ENCODE results near the gene CA5A. TPM values are rescaled to one million over a fixed set of nuclear protein-coding genes. Genes with fewer than 3 reads are reported as not detected.

The CA5A gene
- total RNA-seq, 1 experiment from 2014 or later: not detected

- DNase-seq (ENCODE audit: low spot score): peak; percentile 46
Measured at GRCh38 chr16:87850009-87851006, 86.0 kb downstream of the CA5A start.

DNA sequence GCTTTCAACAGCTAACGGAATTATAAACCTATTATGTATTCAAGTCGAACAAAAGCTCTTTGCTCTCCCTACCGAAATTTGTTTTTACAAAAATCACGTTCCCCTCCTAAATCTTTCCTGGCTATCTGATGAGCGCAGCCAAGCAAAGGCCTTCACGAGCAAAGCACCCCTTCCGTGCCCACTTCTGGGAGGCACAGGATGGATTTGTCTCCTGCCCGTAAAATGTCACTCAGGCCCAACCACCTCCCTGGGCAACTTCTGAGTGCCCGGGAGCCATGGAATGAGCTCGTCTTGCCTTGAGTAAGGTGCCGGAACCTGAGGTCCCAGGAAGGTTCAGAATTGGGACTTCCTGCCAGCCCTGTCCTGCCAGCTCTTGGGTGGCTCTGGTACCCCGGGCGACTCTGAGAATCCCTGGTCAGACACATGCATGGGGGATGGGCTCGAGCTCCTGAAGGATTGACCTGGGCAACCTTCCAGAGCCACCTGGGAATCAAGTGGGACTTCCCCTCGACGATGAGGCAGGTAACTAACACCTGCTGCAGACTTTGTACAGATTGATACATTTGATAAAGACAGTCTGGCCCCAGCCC, 86.8 kb downstream of the CA5A start:
- DNase-seq (ENCODE audit: low spot score): no peak

DNA sequence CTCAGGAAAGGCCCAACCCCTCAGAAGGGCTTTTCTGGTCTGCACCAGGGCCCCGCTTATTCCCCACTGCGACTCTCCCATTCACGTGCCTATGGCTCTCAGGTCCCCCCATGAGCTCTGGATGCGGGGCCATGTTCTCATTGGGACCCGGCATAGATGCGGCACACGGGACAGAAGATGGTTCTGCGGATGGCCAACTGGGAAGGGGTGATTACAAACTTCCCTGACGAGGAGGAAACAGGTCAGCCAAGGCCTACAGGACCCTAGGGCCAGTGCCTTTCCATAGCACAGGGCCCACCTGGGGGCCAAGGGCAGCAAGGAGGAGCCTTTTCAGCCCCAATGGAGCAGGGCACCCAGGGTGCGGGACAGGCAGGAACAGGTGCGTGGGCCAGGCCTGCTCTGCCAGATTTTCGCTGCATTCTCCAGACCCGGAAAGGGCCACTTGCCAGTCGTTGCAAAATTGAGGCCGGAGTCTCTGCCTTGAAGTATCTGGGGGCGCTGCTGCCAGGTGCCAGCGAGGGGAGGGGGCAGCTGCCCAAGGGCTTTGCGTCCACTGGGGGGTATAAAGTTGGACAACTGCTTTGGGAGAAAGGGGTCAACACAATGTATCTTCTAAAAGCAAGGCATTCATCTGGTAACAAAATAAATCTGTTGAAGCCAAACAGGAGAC, 87.5 kb downstream of the CA5A start:
- DNase-seq (ENCODE audit: low spot score): no peak

- no peak for DNase-seq (ENCODE audit: low spot score)
Measured at GRCh38 chr16:87847785-87848675, 88.3 kb downstream of the CA5A start.

DNA sequence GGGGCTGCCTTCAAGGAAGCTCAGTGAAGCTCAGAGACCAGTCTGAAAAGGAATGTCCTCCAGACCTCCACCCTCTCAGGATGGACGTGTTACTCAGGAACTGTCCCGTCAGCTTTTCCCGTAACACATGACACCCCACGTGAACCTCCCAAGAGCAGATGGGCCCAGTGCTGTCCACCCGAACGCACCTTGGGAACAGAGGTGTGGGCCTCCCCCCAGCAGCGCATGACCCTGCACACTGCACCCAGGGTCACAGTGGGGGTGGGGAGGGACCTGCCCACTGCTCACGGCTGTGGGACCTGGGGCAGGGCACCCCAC, 88.9 kb downstream of the CA5A start:
- no peak for DNase-seq (ENCODE audit: low spot score)

- DNase-seq (ENCODE audit: low spot score): no peak
Measured at GRCh38 chr16:87846705-87847466, 89.4 kb downstream of the CA5A start.

- DNase-seq (ENCODE audit: low spot score): no peak
Measured at GRCh38 chr16:87845807-87846619, 90.3 kb downstream of the CA5A start.

- DNase-seq (ENCODE audit: low spot score): no peak
Measured at GRCh38 chr16:87845213-87845612, 91.1 kb downstream of the CA5A start.

DNA sequence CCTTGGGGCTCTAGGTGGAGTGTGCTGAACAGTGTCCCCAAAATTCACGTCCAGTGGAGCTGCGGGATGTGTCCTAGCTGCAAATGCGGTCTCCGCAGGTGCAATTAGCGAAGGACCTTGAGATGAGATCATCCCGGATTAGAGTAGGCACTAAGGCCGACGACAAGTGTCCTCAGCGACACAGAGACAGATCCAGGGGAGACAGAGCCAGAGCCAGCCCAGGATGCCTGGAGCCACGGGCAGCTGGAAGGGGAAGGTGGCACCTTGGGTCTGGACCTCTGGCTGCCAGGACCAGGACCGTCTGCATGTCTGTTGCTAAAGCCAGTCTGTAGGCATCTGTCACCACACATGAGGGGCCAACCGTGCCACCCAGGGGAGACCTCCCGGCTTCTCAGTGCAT, 91.5 kb downstream of the CA5A start:
- no peak for DNase-seq (ENCODE audit: low spot score)

GRCh38 chr16:87844120-87844733, 92.1 kb downstream of the CA5A start:
- DNase-seq (ENCODE audit: low spot score): no peak

GRCh38 chr16:87843678-87844105, 92.6 kb downstream of the CA5A start:
- no peak for DNase-seq (ENCODE audit: low spot score)

DNA sequence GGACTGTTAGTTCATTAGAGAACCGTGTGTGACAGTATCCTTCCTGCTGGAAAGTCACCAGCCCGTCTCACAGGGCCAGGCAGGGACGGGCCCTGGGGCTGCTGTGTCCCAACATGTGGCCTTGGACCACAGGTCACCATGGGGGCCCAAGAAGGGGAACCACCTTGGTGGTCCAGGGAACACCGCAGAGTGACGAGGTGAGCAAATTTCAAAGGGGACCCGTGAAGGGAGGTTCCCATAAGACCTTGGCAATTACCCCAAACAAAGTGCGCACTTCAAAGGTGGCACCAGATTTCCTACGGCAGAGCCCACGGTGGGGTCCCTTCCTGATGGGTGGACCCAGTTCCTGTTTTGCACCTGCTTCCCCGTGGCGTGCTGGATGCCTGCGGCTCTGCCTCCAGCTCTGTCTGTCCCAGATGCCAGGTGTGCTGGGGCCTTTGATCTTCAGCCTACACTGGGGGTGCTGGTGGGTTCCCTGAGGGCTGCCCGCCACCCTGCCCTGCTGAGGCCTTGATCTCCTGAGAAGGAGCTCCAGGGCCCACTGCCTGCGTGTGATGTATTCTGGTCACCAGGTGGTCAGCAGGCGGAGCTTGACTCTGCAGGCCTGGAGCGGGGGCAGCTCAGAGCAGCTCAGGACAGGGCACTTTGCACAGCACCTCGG, 94.0 kb downstream of the CA5A start:
- no peak for DNase-seq (ENCODE audit: low spot score)

DNA sequence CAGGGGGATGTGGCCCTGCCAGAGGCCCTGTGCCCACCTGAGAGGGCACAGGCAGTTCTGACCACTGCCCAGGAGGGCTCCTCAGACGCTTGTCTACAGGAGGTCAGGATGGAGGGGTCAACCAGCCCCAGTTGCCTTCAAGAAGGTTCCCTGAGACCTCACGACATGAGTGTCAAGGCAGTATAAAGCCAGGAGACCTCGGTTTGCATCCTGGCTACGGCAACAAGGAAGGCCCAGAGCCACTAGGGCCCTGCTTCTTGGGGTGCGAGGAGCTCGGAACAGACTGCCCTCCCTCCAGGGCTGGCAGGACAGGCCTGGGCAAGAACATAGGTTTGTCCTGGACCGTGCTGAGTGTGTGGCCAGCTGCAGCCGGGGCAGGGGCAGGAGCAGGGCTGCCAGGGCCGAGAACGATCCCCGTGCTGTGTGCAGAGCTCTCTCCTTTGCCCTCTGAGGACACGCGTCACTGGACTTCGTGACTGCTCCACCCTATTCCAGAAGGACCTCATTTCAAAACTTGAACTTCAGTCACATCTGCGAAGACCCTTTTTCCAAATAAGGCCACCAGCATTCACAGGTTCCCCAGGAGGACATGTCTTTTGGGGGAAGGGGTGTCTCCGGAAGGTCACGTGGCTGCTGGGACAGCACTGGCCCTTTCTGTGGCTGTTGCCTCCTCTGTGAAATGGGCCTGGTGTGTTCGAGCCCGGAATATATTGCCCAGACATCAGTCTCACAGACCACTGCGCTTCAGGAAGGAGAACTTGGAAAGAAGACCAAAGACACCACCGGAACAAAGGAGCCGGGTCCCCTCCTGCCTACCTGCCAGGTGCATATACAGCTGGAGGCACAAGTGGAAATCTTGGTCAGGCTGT, 94.8 kb downstream of the CA5A start:
- no peak for DNase-seq (ENCODE audit: low spot score)

DNA sequence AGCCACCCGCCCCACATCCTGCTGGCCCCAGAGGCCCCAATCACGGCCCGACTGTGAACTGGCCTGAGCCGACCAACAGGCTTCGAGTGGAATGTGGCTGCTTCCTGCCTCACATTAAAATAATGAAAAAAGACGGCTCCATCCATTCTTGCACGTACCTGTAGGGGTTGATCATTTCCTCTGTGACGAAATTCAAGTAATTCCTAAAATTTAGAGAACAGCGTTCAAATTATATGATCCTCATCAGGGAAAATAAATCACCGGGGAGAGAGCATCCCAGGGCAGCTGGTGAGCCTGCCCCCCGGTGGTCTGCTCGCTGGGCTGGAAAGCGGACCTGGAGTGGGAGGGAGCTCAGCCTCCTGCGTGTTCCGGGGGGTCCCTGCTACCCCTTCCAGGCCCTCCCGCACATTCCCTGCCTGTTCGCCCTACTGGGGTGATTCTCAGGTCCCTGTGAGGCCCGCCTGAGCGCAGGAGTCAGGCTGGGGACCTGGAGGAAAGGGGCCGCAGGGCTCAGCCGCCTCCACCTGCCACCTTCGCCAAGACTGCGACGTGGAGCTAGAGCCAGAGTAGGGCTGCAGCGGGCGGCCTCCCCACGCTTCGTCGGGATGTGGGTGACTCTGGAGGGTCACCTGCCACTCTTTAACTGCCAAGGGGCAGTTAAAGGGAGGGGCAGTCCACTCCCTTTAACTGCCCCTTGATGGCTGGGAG, 95.9 kb downstream of the CA5A start:
- DNase-seq (ENCODE audit: low spot score): no peak

DNA sequence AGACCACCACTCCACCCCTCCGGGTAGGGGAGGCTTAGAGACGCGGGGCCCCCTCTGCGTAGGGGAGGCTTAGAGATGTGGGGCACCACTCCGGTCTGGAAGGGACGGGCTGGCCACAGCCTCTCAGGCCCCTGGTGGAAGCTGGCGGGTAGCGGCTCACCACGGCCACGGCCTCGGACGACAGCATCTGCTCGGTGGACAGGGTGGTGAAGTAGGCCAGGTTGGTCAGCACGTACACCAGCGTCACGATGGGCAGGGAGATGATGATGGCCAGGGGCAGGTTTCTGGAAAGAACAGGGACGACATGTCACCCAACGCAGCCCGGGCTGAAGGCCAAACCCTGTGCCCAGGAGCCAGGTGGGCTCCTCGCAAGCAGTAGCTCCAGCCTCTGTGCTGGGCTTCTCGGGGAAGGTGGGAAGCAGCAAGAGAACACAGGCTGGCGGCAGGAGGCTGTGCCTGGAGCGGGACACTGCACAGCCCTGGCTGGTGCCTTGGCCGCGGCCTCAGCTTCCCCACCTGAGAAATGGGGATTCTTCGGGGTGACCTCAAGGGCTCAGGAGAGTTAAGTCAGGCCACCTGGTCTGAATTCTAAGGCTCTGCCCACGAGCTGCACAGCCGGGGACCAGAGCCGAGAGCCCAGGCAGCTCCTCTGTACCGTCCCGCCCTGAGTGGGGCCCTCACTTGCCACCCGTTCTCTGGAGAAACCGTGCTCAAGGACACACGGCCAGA, 96.6 kb downstream of the CA5A start:
- DNase-seq (ENCODE audit: low spot score): no peak

GRCh38 chr16:87838643-87839541, 97.4 kb downstream of the CA5A start:
- no peak for DNase-seq (ENCODE audit: low spot score)
